Upper lobe of right lung (tissue), 1 donor: ENCODE measurements around the gene TEKTIP1. TPM values are rescaled to one million over a fixed set of nuclear protein-coding genes. Genes with fewer than 3 reads are reported as not detected.
"Not testable (repeated sequence)": the region's sequence is repeated elsewhere in the genome, so short reads cannot be mapped to it uniquely, and the experiment has no call there.

Experiments
- ATAC-seq: fragments of 200-7000 bp; cut with Tn5 transposase; one replicate; pipeline ENCODE4 v1.9.1; 2020; ENCODE audit warnings: mild to moderate bottlenecking, moderate library complexity
- DNase-seq: peaks from one replicate; pipeline ENCODE4 v3.0.0-alpha.2; 2020
- H3K27ac ChIP-seq: fragments of 200-600 bp; one replicate; pipeline ENCODE4 v1.8.0; 2022
- H3K27me3 ChIP-seq: fragments of 200-600 bp; one replicate; pipeline ENCODE4 v1.8.0; 2022; ENCODE audit warnings: mild to moderate bottlenecking
- H3K36me3 ChIP-seq: fragments of 200-600 bp; one replicate; pipeline ENCODE4 v1.8.0; 2022
- H3K4me1 ChIP-seq: fragments of 200-600 bp; one replicate; pipeline ENCODE4 v1.8.0; 2022
- H3K4me3 ChIP-seq: fragments of 200-600 bp; one replicate; pipeline ENCODE4 v1.8.0; 2022; ENCODE audit warnings: mild to moderate bottlenecking
- H3K9me3 ChIP-seq: fragments of 200-600 bp; one replicate; pipeline ENCODE4 v1.8.0; 2022
- intact Hi-C: fragments of 100-400 bp; cut with DNase I; formaldehyde crosslinking; loops from one replicate; pipeline ENCODE4 v1.11.0; 2022
- total RNA-seq: library from RNA; stranded (reverse); fragmentation: NEBNext Ultra II Directional; extraction: Animal tissue kit (Norgen Biotek cat#: 25700); gene quantifications from one replicate; pipeline ENCODE4 v1.2.1, GENCODE V29; 2021
- TF ChIP-seq, protein P1 (sequence below): fragments of 200-600 bp; IDR thresholded peaks from one replicate; pipeline ENCODE4 v1.8.0; 2022; ENCODE audit warnings: antibody characterized with exemption
- donor health status: DM: no; HTN: yes; CAD: no; lungs with severe emphysema.

The TEKTIP1 gene
- total RNA-seq, 1 donor from 2014 or later: 3.2 TPM

DNA sequence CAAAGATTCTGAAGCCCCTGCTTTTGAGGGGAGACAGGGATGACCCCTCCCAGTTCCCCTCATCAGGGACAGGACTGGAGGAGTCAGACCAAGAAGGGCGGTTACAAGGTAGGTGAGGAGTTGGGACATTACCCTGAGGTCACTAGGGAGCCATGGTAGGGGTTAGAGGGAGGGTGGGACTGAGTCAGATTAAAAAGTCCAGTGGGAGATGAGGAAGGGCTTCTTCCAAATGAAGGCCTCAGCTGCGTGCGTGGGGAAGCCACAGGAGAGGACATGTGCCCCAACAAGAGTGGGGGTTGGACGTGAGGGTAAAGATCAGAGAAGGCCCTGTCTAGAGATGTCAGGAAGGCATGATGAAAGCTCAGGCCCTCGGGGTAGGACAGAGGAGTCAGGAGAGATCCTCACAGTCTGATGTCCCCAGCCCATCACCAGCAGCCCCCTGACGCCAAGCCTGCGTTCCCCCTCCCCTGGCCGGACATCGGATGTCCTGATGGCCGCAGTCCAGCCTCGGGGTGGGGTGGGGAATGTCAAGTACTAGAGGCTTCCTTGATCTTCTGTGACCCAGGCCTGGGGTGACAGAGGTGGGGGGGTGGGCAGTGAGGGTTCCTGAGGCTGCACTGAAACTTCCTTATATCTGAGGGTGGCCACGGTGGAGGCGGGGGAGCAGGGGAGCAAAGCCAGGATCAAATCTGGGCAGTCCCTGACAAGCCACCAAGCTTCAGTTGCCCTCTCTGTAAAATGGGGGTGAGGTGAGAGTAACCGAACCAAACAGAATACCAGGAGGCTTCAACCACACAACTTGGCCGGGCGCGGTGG, 24.9 kb downstream of the TEKTIP1 start:
- no peaks in the 10 kb centered on the region for H3K36me3 ChIP-seq
- intact Hi-C loops: no loop called here
- no peaks in the 10 kb centered on the region for H3K4me1 ChIP-seq
- TF ChIP-seq, protein P1, sequence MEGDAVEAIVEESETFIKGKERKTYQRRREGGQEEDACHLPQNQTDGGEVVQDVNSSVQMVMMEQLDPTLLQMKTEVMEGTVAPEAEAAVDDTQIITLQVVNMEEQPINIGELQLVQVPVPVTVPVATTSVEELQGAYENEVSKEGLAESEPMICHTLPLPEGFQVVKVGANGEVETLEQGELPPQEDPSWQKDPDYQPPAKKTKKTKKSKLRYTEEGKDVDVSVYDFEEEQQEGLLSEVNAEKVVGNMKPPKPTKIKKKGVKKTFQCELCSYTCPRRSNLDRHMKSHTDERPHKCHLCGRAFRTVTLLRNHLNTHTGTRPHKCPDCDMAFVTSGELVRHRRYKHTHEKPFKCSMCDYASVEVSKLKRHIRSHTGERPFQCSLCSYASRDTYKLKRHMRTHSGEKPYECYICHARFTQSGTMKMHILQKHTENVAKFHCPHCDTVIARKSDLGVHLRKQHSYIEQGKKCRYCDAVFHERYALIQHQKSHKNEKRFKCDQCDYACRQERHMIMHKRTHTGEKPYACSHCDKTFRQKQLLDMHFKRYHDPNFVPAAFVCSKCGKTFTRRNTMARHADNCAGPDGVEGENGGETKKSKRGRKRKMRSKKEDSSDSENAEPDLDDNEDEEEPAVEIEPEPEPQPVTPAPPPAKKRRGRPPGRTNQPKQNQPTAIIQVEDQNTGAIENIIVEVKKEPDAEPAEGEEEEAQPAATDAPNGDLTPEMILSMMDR: no peak
- no peaks in the 10 kb centered on the region for H3K9me3 ChIP-seq
- H3K27ac ChIP-seq: no peak overlapping the region
- no peak overlapping the region for H3K4me3 ChIP-seq
- DNase-seq (no peak), ATAC-seq (no peak)
- no peaks in the 10 kb centered on the region for H3K27me3 ChIP-seq

DNA sequence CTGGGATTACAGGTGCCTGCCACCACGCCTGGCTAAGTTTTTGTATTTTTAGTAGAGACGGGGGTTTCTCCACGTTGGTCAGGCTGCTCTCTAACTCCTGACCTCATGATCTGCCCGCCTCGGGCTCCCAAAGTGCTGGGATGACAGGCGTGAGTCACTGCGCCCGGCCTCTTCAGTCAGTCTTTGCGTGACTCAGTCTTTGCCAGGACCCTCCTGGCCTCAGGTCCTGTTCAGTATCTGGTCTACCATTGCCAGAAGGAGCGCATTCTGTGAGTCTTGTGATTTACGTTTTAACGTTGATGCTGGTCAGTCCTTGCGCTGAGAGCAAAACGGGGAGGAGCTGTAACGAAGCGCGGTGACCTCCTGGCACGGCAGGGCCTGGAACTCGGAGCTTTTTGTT, 26.2 kb downstream of the TEKTIP1 start:
- H3K4me1 ChIP-seq: no peaks in the 10 kb centered on the region
- H3K36me3 ChIP-seq: no peaks in the 10 kb centered on the region
- no peak overlapping the region for H3K4me3 ChIP-seq
- DNase-seq (no peak), ATAC-seq (no peak)
- no peaks in the 10 kb centered on the region for H3K27me3 ChIP-seq
- intact Hi-C loops: no loop called here
- no peaks in the 10 kb centered on the region for H3K9me3 ChIP-seq
- H3K27ac ChIP-seq: no peak overlapping the region
- TF ChIP-seq, protein P1: no peak

DNA sequence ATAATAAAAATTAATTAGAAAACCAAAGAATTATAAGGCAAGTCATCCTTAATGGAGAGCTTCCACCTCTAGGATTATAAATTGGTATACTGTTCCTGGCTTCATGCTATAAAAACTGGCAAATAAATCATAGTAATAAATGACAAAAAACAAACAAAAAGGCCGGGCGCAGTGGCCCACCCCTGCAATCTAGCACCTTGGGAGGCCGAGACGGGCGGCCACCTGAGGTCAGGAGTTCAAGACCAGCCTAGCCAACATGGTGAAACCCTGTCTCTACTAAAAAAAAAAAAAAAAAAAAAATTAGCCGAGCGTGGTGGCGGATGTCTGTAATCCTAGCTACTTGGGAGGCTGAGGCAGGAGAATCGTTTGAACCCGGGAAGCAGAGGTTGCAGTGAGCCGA, 31.1 kb downstream of the TEKTIP1 start:
- intact Hi-C loops, H3K4me3 ChIP-seq, H3K27ac ChIP-seq, DNase-seq, H3K4me1 ChIP-seq, H3K9me3 ChIP-seq, H3K27me3 ChIP-seq, H3K36me3 ChIP-seq, ATAC-seq: not testable (repeated sequence)

DNA sequence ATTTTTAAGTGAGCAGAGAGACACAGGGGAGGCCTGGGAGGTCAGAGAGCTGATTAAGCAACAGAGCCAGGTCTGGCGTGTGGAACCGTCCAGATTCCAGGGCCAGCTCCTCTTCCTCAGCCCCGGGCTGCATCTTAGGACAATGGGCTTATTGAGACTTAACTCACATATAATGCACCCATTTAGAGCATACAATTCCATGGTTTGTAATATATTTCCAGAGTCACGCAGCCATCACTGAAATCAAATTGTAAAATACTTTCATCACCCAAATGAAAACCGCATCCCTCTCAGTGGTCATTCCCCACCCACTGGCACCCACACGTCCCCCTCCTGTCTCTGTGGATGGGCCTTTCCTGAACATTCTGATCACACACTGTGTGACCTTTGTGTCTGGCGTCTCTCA, 31.6 kb downstream of the TEKTIP1 start:
- Histone ChIP-seq H3K27me3 (no peaks in the 10 kb centered on the region), H3K27ac (no peak overlapping the region), H3K4me1 (peaks cover 10% of the 10 kb centered on the region), H3K36me3 (no peaks in the 10 kb centered on the region), H3K9me3 (no peaks in the 10 kb centered on the region), H3K4me3 (no peak overlapping the region)
- intact Hi-C loops: no loop called here
- ATAC-seq (no peak), DNase-seq (no peak)
- TF ChIP-seq, protein P1: no peak

DNA sequence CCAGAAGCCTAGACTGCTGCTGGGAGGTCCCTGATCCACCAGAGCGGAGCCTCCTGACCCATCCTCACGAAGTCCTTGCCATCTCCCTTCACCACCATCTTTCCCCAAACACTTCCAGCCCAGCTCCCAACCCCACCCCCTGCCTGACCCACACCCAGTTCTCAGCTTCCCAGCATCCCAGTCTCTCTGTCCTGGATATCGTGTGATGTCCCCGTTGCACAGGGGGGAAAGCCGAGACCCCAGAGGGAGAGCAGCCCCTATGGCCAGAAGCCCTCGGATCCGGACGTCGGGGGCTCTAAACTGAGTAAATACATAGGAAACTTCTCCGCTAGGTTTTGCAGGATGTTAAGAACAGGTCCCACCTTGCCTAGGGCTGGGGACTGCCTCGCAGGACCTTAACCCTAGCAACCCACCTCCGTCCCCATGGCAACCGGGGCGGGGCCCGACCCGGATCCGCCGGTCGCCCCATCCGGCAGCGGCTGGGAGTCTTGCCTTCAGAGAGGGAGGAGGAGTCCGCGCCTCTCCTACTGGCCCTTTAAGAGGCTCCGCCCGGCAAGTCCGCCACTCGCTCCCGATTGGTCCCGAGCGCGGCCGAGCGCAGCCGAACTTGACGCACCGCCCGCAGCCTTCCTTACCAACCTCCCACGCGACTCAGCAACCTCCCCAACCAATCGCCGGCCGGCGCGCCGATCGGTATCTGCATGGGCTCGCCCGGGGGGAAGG, 33.3 kb downstream of the TEKTIP1 start:
- no peaks in the 10 kb centered on the region for H3K36me3 ChIP-seq
- H3K27me3 ChIP-seq: no peaks in the 10 kb centered on the region
- DNase-seq: peak; percentile 100
- peak overlapping the region; percentile 45 for H3K27ac ChIP-seq
- peak; percentile 95 for ATAC-seq
- H3K4me1 ChIP-seq: peaks cover 16% of the 10 kb centered on the region
- intact Hi-C loops: no loop called here
- no peaks in the 10 kb centered on the region for H3K9me3 ChIP-seq
- TF ChIP-seq, protein P1: no peak
- H3K4me3 ChIP-seq: peak overlapping the region; percentile 79

DNA sequence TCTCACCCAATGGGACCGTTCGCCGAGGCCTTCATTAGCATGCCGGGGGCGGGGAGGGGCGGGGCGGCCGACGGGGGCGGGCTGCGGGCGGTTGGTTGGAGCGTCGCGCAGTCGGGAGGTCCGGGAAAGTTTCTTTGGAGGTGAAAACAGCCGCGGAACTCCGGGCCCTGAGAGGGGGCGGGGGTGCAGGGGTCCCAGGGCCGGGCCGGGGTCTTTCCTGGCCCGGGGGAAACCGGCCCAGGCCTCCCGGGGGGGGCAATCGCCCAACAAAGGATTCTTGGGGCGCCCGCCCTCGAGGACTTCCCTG, 33.8 kb downstream of the TEKTIP1 start, which contains the start of gene HMG20B:
TSS of gene HMG20B (plus strand) at position 90 of the 307 bp plus-strand sequence. CDS start 366 bp downstream, outside the sequence.
- peak within 1 kb of the TSS; percentile 74 for H3K27ac ChIP-seq
- no peaks in the 10 kb centered on the region for H3K9me3 ChIP-seq
- H3K27me3 ChIP-seq: no peaks in the 10 kb centered on the region
- ATAC-seq (no peak), DNase-seq (no peak)
- intact Hi-C loops: no loop called here
- H3K36me3 ChIP-seq: no peaks in the 10 kb centered on the region
- TF ChIP-seq, protein P1: no peak
- peaks cover 16% of the 10 kb centered on the region for H3K4me1 ChIP-seq
- H3K4me3 ChIP-seq: peak within 1 kb of the TSS; percentile 79
